Neural cell (in vitro differentiated cells): ENCODE data around the gene EXOC2.

ENCODE experiments used
- CTCF ChIP-seq: fragments of 450-650 bp; IDR thresholded peaks from 2 replicates; pipeline ENCODE4 v1.5.1; 2014; ENCODE audit warnings: antibody characterized with exemption, mild to moderate bottlenecking, moderate library complexity; ENCODE audit not compliant: poor library complexity, severe bottlenecking
- EP300 ChIP-seq: fragments of 450-650 bp; conservative IDR thresholded peaks from 2 replicates; pipeline ENCODE4 v1.6.1; 2014; ENCODE audit warnings: antibody characterized with exemption, mild to moderate bottlenecking, moderate library complexity; ENCODE audit not compliant: poor library complexity, severe bottlenecking
- MXI1 ChIP-seq: fragments of 450-650 bp; conservative IDR thresholded peaks from 2 replicates; pipeline ENCODE4 v1.6.1; 2014; ENCODE audit warnings: antibody characterized with exemption, mild to moderate bottlenecking; ENCODE audit not compliant: poor library complexity, severe bottlenecking
- POLR2AphosphoS5 ChIP-seq: IDR thresholded peaks from 2 replicates; pipeline ENCODE4 v1.6.1; 2012
- RAD21 ChIP-seq: fragments of 450-650 bp; conservative IDR thresholded peaks from 2 replicates; pipeline ENCODE4 v1.6.1; 2014; ENCODE audit warnings: antibody characterized with exemption, mild to moderate bottlenecking, moderate library complexity
- TAF1 ChIP-seq: IDR thresholded peaks from 2 replicates; pipeline ENCODE4 v1.6.1; 2012; ENCODE audit warnings: low read depth
- TF ChIP-seq, protein P1 (sequence below): IDR thresholded peaks from 2 replicates; pipeline ENCODE4 v1.6.1; 2012; ENCODE audit warnings: borderline replicate concordance

GRCh38 chr6:502761-503160 lies 190.2 kb downstream of the EXOC2 start:
- TF ChIP-seq CTCF (no peak), RAD21 (no peak), POLR2AphosphoS5 (no peak), EP300 (no peak), MXI1 (no peak), TAF1 (no peak)
- TF ChIP-seq, protein P1, sequence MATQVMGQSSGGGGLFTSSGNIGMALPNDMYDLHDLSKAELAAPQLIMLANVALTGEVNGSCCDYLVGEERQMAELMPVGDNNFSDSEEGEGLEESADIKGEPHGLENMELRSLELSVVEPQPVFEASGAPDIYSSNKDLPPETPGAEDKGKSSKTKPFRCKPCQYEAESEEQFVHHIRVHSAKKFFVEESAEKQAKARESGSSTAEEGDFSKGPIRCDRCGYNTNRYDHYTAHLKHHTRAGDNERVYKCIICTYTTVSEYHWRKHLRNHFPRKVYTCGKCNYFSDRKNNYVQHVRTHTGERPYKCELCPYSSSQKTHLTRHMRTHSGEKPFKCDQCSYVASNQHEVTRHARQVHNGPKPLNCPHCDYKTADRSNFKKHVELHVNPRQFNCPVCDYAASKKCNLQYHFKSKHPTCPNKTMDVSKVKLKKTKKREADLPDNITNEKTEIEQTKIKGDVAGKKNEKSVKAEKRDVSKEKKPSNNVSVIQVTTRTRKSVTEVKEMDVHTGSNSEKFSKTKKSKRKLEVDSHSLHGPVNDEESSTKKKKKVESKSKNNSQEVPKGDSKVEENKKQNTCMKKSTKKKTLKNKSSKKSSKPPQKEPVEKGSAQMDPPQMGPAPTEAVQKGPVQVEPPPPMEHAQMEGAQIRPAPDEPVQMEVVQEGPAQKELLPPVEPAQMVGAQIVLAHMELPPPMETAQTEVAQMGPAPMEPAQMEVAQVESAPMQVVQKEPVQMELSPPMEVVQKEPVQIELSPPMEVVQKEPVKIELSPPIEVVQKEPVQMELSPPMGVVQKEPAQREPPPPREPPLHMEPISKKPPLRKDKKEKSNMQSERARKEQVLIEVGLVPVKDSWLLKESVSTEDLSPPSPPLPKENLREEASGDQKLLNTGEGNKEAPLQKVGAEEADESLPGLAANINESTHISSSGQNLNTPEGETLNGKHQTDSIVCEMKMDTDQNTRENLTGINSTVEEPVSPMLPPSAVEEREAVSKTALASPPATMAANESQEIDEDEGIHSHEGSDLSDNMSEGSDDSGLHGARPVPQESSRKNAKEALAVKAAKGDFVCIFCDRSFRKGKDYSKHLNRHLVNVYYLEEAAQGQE, result no peak
